Panc1 (cell line): ENCODE results near the gene TSHZ3.

Experiments used
- CTCF ChIP-seq: fragments of 450-650 bp; IDR thresholded peaks from 2 replicates; pipeline ENCODE4 v1.5.1; 2017; ENCODE audit warnings: mild to moderate bottlenecking
- POLR2AphosphoS5 ChIP-seq: IDR thresholded peaks from 2 replicates; pipeline ENCODE4 v1.6.1; 2012; ENCODE audit warnings: mild to moderate bottlenecking, low read depth, low read length, moderate library complexity
- REST ChIP-seq, 2 experiments: IDR thresholded peaks; 2 replicates each; pipeline ENCODE4 v1.6.1; 2011 to 2012; ENCODE audit warnings: low read depth in 2 of 2, control low read depth in 1 of 2, low read length in 1 of 2, mild to moderate bottlenecking in 1 of 2, moderate library complexity in 1 of 2; ENCODE audit not compliant: insufficient read depth in 1 of 2
- TCF7L2 ChIP-seq: IDR thresholded peaks from 2 replicates; pipeline ENCODE4 v1.6.1; 2011; ENCODE audit warnings: mild to moderate bottlenecking, low read depth, low read length, inconsistent platforms

GRCh38 chr19:31355665-31356289 is 6.5 kb upstream of the TSHZ3 start:
- TF ChIP-seq TCF7L2 (no peak), CTCF (no peak), POLR2AphosphoS5 (no peak), REST (IDR thresholded peaks at IDR 0.05; ENCODE audit: insufficient read depth in 1 of 2, low read depth in 2 of 2, low read length in 1 of 2) (no peak)
